HG03432 (cell line): ENCODE results near the gene IDH3B.
A peak's percentile ranks its signal among the peaks of the same experiment; 100 is the strongest.

ENCODE experiments used
- ATAC-seq: cut with Tn5 transposase; IDR thresholded peaks from one replicate; pipeline ENCODE4 v1.9.1; 2021; ENCODE audit warnings: mild to moderate bottlenecking, moderate library complexity; ENCODE audit not compliant: unreplicated experiment

The IDH3B gene

DNA sequence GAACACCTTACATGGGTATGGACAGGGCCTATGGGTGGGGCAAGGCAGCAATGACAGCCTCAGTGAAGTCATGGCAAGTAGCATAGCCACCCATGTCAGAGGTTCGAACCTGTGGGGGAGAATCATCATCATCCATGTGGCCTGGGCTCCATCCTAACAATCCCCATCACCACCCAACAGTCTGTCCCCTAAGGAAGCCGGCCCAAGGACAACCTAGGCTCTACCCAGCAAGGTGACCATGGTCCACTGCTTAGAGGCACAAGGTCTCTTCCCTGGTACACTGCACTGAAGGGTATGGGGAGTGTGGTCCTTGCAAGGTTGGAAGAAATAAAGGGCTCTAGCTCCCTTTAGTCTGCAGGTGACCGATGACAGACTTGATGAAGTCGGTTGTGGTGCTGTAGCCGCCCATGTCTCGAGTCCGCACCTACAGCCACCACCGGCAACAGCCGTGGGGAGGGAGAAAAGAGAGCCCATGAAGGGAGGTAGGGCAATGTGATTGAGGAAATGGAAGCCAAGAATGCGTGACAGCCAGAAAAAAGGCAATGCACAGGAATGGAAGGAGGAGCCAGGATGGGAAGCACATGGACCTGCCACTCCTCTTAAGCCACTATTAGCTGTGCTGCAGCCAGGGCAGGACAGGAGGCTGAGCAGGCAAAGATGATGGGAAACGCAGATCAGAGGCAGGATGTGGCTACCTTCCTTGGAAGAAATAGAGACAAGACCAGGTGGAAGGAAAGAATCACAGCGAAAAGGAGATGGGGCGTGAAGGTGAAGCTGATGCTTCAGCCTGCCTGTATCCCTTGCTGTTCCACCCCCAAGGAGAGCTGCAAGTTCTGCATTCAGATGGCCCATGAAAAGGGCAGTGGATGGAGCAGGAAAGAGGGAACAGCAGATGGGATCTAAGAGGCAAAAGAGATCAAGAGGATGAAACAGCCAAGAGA is 5.3 kb downstream of the IDH3B start:
- no peak for ATAC-seq

DNA sequence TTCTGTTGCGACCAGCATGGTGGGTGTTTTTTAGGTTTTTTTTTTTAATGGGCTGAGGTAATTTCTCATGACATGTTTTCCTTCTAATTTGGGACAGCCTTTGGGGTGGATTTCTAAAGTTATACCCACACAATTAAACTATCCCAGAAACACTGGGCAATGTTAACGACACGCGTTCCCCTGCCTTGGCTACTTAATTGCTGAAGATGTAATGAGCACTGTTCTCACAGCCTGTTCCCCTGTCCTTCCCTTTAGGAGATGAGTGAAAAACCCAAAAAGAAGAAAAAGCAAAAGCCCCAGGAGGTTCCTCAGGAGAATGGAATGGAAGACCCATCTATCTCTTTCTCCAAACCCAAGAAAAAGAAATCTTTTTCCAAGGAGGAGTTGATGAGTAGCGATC is 6.3 kb downstream of the IDH3B start:
- ATAC-seq = no peak

GRCh38 chr20:2657241-2657640 is 6.8 kb downstream of the IDH3B start:
- no peak for ATAC-seq

- no peak for ATAC-seq
These were observed 7.4 kb downstream of the IDH3B start for GRCh38 chr20:2656471-2657117.

DNA sequence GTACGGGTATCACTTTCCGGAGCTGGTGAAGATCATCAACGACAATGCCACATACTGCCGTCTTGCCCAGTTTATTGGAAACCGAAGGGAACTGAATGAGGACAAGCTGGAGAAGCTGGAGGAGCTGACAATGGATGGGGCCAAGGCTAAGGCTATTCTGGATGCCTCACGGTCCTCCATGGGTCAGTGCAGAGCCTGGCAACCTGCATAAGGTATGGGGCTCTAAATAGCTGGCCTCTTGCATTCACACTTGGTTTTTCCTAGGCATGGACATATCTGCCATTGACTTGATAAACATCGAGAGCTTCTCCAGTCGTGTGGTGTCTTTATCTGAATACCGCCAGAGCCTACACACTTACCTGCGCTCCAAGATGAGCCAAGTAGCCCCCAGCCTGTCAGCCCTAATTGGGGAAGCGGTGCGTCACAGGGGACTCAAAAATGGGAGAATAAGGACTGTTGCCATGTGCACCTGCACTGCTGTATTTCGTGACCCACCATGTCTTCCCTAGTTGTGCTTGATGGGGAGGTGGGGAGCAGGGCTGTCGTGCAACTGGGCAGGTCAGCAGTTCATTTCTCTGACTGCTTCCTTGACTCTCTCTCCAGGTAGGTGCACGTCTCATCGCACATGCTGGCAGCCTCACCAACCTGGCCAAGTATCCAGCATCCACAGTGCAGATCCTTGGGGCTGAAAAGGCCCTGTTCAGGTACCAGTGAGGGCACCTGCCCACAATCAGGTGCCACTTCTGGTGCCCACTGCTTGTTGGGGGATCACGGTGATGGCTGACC is 8.5 kb downstream of the IDH3B start:
- ATAC-seq = no peak

DNA sequence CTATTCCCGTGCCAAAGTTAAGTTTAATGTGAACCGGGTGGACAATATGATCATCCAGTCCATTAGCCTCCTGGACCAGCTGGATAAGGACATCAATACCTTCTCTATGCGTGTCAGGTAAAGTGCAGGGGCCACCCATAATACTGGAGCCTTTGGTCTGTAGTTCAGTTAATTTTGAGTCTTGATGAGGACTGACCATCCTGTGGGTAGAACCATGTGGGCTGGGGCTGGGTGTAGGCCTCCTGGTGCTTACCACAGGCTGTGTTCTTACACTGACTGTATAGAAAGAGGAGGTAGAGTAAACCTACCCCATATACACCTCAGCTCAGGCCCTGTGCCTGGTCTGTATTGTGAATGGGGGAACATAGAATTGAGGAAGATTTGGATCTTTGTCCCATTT is 9.2 kb downstream of the IDH3B start:
- no peak for ATAC-seq

- no peak for ATAC-seq
These were observed 9.6 kb downstream of the IDH3B start for GRCh38 chr20:2654384-2654822.

- no peak for ATAC-seq
These were observed 10.2 kb downstream of the IDH3B start for GRCh38 chr20:2653556-2654383.

DNA sequence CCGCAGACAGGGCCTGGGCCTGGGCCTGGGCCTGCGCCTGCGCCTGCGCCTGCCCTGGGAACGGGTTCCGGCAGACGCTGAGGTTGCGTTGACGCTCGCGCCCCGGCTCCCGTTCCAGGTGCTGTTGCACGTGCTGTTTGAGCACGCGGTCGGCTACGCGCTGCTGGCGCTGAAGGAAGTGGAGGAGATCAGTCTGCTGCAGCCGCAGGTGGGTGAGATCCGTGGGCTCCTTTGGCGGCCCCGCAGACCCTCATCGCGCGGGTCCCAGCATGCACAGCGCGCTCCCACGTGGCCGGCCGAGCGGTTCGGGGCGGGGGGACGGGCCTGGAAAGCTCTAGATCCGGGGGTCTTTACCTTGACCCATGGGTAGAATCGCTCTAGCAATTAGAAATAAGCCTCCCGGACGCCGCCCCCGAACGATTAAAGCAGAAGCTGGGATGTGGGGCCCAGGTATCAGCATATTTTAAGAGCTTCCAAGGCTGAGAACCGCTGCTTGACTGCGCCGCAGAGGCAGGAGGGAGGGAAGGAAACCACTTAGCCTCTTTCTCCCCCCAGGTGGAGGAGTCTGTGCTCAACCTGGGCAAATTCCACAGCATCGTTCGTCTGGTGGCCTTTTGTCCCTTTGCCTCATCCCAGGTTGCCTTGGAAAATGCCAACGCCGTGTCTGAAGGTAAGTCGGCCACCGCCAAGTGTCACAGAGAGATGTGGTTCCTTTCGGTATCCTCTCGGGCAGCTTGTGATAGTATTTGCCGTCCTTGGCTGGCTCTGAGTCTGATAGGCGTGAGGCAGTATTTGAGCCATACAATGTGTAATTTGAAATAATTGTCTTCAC is 11.1 kb downstream of the IDH3B start:
- ATAC-seq = peak; percentile 52

GRCh38 chr20:2651772-2652723 is 12.0 kb downstream of the IDH3B start, which contains the start of gene NOP56:
Gene NOP56, plus strand, starts transcription at chr20:2652632. Its CDS starts 29 bp downstream, at chr20:2652661.
- peak; percentile 90 for ATAC-seq

- no peak for ATAC-seq
These were observed 20.3 kb downstream of the IDH3B start for GRCh38 chr20:2643708-2644107.

- no peak for ATAC-seq
These were observed 23.1 kb downstream of the IDH3B start for GRCh38 chr20:2640899-2641298.

DNA sequence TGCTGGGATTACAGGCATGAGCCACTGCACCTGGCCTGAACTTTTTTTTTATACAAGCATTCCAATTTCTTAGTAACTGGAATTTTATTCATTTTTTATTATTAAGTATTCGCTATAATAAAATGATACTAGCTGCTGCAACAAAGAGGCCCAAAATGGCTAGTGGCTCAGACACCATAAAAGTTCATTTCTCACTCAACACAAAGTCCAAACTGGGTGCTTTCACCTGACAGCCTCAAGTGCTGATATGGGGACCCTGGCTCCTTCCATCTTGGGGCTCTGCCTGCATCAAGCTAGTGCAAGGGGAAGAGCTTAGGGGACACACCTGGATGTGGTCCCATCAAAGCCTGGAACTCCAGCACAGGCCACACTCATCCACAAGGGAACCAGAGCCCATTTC is 23.8 kb downstream of the IDH3B start:
- no peak for ATAC-seq

DNA sequence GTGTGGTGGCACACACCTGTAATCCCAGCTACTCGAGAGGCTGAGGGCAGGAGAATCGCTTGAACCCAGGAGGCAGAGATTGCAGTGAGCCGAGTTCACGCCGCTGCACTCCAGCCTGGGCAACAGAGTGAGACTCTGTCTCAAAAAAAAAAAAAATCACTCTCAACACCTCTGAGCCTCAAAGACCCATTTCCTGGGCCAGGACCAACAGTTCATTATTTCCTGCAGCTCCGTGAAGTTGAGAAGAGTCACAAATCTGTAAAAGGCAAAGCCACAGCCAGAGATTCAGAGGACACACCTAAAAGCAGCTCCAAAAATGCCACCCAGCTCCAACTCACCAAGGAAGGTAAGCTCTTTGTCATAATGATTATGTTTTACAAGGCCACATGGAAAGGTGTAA is 26.8 kb downstream of the IDH3B start:
- ATAC-seq = no peak

- ATAC-seq = no peak
These were observed 30.6 kb downstream of the IDH3B start for GRCh38 chr20:2633381-2633780.

DNA sequence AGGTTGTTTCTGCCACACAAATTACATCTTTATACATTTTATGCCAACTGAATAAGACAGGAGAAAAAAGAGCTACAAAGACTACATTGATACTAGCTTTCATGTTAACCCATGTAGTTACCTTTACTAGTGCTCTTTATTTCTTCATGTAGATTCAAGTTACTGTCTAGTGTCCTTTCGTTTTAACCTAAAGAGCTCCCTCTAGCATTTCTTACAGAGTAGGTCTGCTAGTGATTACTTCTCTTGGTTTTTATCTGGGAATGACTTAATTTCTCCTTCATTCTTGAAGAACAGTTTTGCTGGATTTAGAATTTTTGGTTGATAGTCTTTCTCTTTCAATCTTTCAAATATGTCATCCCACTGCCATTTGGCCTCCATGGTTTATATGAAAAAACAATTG is 32.8 kb downstream of the IDH3B start:
- ATAC-seq = no peak

GRCh38 chr20:2626853-2627541 is 37.0 kb downstream of the IDH3B start:
- no peak for ATAC-seq

GRCh38 chr20:2625062-2625461 is 39.0 kb downstream of the IDH3B start:
- no peak for ATAC-seq
